ENCODE measurements around the gene ACTMAP.
"Not testable (repeated sequence)": the region's sequence is repeated elsewhere in the genome, so short reads cannot be mapped to it uniquely, and the experiment has no call there.

Gene ACTMAP

DNA sequence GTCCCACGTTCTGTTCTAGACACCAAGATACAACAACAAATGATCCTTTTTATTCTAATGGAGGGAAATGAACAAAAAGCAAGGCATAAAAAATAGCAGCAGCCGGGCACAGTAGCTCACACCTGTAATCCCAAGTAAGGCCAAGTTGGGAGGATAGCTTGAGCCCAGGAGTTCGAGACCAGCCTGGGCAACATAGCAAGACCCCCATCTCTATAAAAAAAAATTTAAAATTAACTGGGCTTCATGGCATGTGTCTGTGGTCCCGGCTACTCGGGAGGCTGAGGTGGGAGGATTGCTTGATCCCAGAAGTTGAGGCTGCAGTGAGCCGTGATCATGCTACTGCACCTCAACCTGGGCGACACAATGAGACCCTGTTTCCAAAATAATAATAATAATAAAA, 26.1 kb upstream of the ACTMAP start:
- DNase-seq (ENCODE audit: low read depth in 1 of 2, low spot score in 1 of 2), result no peak

DNA sequence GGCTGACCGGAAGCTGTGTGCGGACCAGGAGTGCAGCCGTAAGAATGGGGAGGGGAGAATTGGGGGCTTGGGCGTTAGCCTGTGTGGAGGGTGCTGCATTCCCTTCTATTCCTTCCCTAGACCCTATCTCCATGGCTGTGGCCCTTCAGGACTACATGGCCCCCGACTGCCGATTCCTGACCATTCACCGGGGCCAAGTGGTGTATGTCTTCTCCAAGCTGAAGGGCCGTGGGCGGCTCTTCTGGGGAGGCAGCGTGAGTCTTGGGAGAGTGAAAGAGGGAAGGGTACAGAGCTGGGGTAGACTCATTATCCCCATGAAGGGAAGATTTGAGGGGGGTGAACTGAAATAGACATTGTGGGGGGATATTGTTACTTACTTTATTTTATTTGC, 25.4 kb upstream of the ACTMAP start:
- DNase-seq (ENCODE audit: low read depth in 1 of 2, low spot score in 1 of 2), result no peak

DNA sequence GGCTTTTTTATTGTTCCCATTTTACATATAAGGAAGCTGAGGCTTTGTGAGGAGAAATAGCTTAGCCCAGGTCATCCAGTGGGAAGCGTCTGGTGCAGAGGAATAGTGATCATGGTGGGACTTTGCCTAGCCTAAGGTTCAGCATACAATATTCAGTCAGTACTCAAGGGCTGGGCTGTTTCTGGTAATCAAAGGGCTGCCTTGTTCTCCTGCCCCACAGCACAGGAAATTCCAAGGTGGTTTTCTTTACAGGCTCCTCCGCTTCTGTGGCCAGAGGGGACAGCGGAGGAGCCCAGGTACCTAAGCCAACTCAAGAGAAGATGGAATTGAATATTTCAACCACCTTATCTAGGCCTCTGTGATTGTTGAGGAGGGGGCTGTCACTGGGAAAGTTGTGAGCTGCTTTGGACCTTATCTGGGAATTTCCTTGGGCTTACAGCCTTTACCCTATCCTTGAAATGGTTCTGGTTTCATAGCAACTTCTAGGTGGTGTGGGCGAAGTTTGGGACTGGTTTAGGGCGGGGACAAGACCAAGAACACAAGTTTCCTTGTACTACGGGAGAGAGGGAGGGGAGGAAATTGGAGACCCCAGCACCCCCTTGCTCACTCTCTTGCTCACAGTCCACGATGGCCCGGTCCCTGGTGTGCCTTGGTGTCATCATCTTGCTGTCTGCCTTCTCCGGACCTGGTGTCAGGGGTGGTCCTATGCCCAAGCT, 24.8 kb upstream of the ACTMAP start, which contains the start of gene MIA:
Gene MIA (plus strand): TSS at position 606 of the 716 bp plus-strand sequence. CDS start 22 bp downstream, at position 628.
- DNase-seq (ENCODE audit: low read depth in 1 of 2, low spot score in 1 of 2), result no peak

DNA sequence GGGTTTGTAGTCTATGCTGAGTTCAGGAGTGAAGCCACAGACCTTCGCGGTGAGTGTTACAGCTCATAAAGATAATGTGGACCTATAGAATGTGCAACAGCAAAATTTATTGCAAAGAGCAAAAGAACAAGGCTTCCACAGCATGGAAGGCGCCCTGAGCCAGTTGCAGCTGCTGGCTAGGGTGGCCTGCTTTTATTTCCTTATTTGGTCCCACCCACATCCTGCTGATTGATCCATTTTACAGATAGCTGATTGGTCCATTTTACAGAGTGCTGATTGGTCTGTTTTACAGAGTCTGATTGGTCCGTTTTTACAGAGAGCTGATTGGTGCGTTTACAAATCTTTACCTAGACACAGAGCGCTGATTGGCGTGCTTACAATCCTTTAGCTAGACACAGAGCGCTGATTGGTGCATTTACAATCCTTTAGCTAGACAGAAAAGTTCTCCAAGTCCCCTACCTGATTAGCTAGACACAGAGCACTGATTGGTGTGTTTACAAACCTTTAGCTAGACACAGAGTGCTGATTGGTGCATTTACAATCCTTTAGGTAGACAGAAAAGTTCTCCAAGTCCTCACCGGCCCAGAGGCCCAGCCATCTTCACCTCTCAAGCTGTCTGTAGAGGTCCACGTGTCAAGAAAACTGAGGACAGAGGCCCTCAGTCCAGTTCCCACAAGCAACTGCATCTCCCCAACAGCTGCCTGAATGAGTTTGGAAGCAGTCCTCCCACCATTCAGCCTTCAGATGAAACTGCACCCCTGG, 21.0 kb upstream of the ACTMAP start:
- DNase-seq (ENCODE audit: low read depth in 1 of 2, low spot score in 1 of 2), result not testable (repeated sequence)

DNA sequence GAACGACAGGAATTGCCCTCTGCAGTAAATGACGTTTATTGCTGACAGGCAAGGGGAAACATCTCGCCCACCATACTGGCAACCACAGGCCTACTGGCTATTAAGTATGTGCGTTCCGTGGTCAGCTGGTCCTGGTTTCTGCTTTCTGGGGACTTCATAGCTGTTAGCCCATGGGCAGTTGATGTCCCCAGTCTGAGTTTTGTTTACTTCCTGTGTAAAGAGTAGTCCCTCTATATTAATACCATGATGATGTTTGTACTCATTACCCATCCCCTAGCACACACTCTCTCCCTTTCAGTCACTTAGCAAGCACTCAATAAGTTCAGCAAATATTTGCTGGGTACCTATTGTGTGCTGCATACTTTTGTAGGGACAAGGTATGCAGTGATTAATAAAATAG, 18.6 kb upstream of the ACTMAP start:
- no peak for DNase-seq (ENCODE audit: low read depth in 1 of 2, low spot score in 1 of 2)

DNA sequence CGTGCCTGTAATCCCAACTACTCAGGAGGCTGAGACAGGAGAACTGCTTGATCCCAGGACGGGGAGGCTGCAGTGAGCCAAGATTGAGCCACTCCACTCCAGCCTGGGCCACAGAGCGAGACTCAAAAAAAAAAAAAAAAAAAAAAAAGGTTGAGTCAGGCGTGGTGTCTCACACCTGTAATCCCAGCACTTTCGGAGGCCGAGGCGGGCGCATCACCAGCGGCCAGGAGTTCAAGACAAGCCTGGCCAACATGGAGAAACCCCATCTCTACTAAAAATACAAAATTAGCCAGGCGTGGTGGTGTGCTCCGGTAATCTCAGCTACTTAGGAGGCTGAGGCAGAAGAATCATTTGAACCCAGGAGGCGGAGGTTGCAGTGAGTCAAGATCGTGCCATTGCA, 16.1 kb upstream of the ACTMAP start:
- DNase-seq (ENCODE audit: low read depth in 1 of 2, low spot score in 1 of 2), result not testable (repeated sequence)

DNA sequence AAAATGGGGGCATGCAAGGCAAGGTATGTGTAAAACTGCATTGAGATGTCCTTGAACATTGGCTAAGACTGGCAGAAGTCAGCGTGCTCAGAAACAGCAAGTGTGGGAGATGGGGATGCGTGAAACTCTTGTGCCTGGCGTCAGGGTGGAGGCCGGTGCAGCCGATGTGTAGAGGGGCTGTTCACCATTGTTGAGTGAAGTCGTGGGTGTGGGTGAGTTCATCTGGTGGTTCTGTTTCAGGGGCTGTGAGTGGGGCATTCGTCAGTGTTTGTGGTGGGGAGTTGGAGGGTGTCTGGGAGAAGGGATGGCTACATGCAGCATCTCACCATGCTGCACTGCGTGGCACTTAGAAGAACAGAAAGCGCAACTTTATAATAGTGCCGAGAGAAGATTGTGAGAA, 13.7 kb upstream of the ACTMAP start:
- no peak for DNase-seq (ENCODE audit: low read depth in 1 of 2, low spot score in 1 of 2)

DNA sequence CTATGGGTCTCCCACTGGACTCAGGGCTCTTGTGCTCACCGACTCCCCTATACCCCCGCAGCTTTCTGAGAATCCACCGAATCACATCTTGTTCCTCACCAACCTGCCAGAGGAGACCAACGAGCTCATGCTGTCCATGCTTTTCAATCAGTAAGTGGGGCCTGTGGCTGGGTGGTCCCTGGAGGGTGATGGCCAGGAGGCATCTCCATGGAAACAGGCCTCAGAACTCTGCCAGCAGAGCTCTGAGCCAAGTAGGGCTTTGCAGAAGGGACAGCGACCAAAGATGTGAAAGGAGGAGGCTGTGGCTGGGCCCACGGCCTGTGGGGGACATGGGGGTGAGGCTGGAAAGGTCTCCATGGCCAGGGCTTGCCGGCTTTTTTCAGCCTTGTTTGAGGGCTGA, 13.2 kb upstream of the ACTMAP start:
- DNase-seq (ENCODE audit: low read depth in 1 of 2, low spot score in 1 of 2), result no peak

DNA sequence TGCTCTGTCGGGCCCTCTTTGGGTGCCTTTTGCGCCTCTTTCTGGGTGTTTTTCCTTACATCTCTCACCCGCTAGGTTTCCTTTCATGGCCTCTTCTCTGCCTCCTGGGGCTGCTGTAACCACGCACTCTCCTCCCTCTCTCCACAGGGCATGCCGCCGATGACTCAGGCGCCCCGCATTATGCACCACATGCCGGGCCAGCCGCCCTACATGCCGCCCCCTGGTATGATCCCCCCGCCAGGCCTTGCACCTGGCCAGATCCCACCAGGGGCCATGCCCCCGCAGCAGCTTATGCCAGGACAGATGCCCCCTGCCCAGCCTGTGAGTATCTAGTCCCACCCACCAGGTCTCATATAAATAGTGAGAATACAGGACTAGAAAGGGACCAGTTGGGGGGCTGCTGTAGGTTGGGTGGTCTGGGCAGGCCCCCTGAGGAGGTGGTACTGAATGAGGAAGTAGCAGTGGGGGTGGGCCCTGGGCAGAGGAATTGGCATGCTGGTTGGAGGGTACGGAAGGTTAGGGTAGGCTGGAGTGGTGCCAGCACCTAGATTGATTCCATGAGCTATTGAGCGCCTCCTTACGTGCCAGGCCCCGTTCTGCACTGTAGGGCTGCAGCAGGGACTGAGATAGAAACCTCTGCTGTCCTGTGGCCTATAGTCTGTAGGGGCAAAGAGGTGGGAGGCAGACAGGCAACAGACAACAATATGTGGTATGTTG, 12.6 kb upstream of the ACTMAP start:
- no peak for DNase-seq (ENCODE audit: low read depth in 1 of 2, low spot score in 1 of 2)

DNA sequence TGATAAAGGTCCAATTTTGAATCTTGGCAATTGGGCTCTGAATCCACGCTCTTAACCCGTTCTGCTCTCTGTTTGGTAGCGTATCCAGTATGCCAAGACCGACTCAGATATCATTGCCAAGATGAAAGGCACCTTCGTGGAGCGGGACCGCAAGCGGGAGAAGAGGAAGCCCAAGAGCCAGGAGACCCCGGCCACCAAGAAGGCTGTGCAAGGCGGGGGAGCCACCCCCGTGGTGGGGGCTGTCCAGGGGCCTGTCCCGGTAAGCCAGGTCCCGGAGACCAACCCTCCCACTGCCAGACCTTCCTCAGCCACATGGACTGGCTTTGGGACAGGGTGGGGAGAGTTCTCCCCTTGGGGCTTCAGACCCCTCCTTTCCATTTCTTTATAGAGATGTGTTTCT, 9.1 kb upstream of the ACTMAP start:
- no peak for DNase-seq (ENCODE audit: low read depth in 1 of 2, low spot score in 1 of 2)

DNA sequence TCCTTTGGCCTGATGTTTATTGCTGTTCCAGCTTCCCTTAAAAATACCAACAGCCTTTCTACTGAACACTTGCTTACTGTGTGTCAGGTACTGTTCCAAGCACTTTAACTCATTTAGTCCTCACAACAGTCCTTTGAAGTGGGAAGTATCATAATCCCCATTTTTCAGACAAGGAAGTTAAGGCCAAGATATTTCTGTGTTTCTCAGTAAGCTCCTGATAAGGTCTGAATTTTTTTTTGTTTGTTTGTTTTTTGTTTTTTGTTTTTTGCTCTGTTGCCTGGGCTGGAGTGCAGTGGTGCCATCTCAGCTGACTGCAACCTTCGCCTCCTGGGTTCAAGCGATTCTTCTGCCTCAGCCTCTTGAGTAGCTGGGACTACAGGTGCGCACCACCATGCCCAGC, 8.2 kb upstream of the ACTMAP start:
- DNase-seq (ENCODE audit: low read depth in 1 of 2, low spot score in 1 of 2), result no peak

DNA sequence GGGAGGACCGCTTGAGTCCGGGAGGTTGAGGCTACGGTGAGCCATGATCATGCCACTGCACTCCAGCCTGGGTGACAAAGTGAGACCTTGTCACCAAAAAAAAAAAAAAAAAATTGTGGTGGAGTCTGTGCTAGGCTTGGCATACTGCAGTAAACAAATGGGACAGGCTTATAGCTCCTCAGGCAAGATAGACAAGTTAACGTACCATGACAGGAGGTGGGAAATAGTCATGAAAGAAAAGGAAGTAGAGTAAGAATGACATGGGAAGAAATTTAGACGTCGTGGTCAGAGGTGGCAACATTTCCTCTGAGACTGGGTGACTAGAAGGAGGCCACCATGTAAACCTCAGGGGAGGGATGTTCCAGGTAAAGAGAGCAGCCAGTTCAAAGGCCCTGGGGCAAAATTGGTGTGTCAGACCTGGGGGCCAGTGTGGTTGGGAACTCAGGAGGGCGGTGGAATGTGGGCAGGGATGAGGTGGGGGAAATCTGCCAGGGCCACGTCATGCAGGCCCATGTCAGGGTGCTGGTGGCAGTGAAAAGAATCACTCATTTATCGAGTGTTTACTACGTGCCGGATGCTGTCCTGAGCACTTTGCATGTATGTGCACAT, 6.3 kb upstream of the ACTMAP start:
- DNase-seq (ENCODE audit: low read depth in 1 of 2, low spot score in 1 of 2), result no peak

DNA sequence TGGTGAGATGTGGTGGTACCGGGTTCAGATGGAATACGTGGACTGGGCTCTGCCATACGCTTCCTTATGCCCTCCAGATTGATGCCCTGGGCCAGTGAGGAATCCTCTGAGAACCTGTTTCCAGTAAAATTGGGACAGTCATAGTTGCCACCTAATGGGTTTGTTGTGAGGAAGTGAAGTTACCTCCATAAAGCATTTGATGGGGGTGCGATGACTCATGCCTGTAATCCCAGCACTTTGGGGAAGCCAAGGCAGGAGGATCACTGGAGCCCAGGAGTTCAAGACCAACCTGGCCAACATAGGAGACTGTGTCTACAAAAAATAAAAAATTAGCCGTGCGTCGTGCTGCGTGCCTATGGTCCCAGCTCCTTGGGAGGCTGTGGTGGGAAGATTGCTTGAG, 5.5 kb upstream of the ACTMAP start:
- DNase-seq (ENCODE audit: low read depth in 1 of 2, low spot score in 1 of 2), result no peak

DNA sequence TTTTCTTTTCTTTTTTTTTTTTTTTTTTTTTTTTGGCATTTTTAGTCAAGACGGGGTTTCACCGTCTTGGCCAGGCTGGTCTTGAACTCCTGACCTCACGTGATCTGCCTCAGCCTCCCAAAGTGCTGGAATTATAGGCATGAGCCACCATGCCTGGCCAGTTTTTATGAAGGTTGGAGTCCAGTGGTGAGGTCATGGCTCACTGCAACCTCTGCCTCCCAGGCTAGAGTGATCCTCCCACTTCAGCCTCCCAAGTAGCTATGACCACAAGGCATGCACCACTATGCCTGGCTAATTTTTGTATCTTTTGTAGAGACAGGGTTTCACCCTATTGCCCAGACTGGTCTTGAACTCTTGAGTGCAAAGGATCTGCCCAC, 5.0 kb upstream of the ACTMAP start:
- DNase-seq (ENCODE audit: low read depth in 1 of 2, low spot score in 1 of 2), result no peak

DNA sequence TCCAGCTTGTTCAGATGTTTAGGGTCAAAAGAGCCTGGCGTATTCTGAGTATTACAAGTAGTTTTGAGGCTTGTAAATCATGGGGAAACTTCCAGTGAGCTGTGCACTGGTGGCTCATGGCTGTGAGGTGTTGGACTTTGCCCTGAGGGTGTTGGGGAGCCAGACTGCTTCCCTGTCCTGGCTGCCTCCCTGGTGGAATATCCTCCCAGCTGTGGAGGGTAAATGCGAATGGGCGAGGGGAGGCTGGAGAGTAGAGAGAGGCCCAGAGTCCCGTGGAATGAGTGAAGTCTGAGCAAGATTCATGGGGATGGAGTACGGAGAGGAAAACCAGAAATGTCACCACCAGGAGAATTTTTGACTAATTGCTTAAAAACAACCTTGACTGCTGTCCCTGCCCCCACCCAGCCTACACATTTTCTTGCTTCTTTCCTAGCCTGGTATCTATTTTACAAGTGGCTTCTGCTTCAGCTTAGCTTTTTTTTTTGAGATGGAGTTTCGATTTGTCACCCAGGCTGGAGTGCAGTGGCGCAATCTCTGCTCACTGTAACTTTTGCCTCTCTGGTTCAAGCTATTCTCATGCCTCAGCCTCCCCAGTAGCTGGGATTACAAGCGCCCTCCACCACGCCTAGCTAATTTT, 4.5 kb upstream of the ACTMAP start:
- peak in 1 of 2 donors; percentile 27 for DNase-seq (ENCODE audit: low read depth in 1 of 2, low spot score in 1 of 2)

DNA sequence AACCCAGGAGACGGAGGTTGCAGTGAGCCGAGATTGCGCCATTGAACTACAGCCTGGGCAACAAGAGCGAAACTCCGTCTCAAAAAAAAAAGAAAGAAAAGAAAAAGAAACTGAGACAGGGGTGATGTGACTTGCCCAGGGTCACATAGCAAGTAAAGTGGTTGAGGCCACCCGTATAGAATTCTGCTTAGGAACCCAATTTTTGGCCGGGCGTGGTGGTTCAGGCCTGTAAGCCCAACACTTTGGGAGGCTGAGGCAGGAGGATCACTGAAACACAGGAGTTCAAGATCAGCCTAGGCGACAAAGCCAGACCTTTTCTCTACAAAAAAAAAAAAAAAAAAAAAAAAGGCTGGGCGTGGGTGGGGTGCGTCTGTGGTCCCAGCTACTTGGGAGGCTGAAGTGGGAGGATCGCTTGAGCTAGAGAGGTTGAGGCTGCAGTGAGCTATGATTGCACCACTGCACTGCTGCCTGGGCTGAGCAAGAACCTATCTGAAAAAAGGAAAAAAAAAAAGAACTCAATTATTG, 2.0 kb upstream of the ACTMAP start:
- no peak for DNase-seq (ENCODE audit: low read depth in 1 of 2, low spot score in 1 of 2)

DNA sequence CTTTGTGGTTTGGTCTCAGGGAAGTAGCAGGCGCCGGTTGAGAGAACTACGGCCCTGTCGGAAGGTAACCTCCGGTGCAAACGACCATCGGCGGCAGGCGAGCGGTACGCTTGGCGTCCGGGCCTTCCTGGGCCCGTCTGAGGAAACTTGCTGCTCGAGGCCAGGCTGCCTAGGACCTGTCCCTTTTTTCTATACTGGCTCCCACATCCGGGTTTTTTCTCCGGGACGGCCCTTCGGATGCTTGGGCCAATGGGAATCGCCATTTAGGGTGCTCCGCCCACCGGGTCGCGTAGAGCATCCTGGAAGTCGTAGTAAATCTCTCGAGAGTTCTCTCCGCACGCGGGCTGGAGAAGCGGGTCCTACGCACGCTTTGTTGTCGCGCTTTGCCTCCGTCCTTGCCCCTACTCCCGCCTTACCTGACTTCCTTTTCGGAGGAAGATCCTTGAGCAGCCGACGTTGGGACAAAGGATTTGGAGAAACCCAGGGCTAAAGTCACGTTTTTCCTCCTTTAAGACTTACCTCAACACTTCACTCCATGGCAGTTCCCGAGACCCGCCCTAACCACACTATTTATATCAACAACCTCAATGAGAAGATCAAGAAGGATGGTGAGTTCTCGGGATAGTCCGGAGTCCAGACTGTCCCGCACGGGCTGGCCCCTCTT, 729 bp upstream of the ACTMAP start, which contains the start of gene SNRPA:
Gene SNRPA (plus strand): TSS at position 330 of the 664 bp plus-strand sequence. CDS start 206 bp downstream, at position 536.
- peak; percentile 91 to 92 for DNase-seq (ENCODE audit: low read depth in 1 of 2, low spot score in 1 of 2)

DNA sequence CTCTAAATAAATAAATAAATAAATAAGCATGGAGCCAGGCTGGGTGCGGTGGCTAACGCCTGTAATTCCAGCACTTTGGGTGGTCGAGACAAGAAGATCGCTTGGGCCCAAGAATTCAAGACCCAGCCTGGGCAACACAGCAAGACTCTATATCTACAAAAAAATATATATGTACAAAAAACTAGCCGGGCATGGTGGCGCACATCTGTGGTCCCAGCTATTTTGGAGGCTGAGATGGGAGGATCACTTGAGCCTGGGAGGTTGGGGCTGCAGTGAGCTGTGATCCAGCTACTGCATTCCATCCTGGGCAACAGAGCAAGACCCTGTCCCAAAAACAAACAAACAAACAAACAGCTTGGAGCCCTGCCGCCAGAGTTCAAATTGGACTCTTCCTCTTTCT, 2.7 kb downstream of the ACTMAP start:
- DNase-seq (ENCODE audit: low read depth in 1 of 2, low spot score in 1 of 2), result no peak

DNA sequence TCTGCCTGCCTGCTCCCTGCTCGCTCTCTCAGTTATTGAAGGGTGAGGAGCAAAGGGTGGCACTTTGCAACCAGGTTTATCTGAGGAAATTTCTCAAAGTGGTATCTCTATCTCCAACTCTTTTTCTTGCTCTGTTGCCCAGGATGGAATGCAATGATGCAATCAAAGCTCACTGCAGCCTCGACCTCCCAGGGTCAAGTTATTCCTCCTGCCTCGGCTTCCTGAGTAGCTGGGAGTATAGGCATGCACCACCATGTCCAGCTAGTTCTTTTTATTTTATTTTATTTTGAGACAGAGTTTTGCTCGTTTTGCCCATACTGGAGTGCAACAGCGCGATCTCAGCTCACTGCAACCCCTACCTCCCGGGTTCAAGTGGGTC, 4.9 kb downstream of the ACTMAP start:
- no peak for DNase-seq (ENCODE audit: low read depth in 1 of 2, low spot score in 1 of 2)
